ENCODE measurements around the gene EPS8L1.

The EPS8L1 gene

DNA sequence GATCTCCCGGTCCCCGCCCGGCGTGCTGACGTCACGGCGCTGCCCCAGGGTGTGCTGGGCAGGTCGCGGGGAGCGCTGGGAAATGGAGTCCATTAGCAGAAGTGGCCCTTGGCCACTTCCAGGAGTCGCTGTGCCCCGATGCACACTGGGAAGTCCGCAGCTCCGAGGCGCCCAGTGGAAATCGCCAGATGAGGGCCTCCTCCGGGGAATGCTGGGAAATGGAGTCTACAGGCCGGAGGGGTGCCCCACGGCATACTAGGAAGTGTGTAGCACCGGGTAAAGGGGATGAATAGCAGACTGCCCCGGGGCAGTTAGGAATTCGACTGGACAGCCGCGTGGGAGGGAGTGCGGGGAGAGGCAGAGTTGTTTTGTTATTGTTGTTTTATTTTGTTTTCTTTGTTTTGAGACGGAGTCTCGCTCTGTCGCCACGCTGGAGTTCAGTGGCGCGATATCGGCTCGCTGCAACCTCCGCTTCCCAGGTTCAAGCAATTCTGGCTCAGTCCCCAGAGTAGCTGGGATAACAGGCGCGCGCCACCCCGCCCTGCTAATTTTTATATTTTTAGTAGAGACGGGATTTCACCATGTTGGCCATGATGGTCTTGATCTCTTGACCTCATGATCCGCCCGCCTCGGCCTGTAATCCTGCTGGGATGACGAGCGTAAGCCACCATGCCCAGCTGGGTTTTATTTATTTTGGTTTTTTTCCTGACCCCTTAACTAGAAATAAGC lies 42.2 kb downstream of the EPS8L1 start:
- DNase-seq: peak; percentile 98

DNA sequence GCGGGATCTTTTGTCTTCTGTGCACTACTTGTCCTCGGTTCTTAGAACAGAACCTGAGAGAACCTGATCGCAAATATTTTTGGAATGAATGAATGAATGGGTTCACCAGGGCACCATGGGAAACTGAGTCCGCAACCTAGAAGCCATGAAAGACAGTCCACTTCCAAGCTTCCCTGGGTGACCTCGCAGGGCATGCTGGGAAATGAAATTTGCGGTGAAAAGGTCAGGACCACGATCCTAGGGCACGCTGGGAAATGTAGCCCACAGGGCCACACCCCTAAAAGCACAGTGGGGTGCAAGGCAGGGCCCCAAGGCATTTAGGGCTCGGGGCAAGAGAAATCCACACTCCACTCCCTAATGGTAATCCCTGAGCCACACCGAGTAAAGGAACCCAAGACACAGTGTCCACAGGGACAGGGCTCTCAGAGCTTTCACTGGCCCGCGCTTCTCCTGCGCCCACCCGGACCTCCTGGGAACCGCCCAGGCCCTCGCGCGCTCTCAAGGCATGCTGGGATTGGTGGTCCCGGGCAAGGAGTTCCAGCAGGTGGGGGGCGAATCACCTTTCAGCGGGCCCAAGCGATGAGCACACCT lies 42.8 kb downstream of the EPS8L1 start:
- DNase-seq: no peak

GRCh38 chr19:55119053-55119452 lies 43.4 kb downstream of the EPS8L1 start:
- no peak for DNase-seq

GRCh38 chr19:55131421-55131820 lies 55.8 kb downstream of the EPS8L1 start:
- no peak for DNase-seq

- DNase-seq: no peak
Observed at GRCh38 chr19:55132453-55133129, 56.9 kb downstream of the EPS8L1 start.

- DNase-seq: no peak
Observed at GRCh38 chr19:55133639-55134444, 58.2 kb downstream of the EPS8L1 start.

GRCh38 chr19:55134736-55135135 lies 59.1 kb downstream of the EPS8L1 start:
- DNase-seq: no peak

DNA sequence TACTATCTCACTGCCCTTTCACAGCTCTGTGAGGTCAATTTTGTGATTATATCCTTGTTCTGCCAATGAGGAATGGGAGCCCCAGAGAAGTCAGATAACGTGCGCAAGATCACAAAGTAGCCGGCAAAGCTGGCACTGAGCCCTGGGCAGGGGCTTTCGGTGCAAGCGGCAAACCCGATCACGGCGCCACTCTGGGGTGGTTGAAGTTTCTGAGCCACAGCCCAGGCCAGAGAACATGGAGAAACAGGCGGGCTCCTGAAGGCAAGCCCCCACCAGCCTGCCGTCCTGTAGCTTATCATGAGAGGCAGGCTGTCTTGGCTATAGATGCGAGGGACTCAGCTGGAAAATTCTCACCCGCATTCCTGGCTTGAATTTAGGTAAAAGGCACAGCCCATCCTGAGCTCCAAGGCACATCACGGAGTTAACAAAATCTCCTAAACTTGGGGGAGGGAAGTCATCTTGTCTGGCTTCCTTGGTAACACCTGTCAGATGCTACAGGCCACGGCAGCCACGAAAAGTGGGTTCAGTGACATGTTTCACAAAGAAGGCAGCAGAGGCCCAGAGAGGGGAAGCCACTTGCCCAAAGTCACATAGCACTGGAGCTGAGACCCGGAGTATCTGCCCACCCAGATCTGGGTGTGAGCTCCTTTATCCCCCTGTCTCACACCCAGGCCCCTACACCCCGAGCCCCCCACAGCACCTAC lies 60.9 kb downstream of the EPS8L1 start:
- DNase-seq: no peak

Data from NCI-H526 treated with DMSO at 0.1 percent for 48 hours (cell line).